Suppressor macrophage treated with lipopolysaccharide for 1 hour (primary cell): ENCODE data around the gene KNDC1.
"Not testable (repeated sequence)": the region's sequence is repeated elsewhere in the genome, so short reads cannot be mapped to it uniquely, and the experiment has no call there.

Source experiments
- DNase-seq, 3 donors: peaks; one replicate each; pipeline ENCODE4 v3.0.0-alpha.2; 2020 to 2022

The KNDC1 gene

GRCh38 chr10:133141144-133141957 is 18.7 kb upstream of the KNDC1 start:
- DNase-seq = no peak

- DNase-seq = no peak
These were observed 18.1 kb upstream of the KNDC1 start for GRCh38 chr10:133141958-133142340.

DNA sequence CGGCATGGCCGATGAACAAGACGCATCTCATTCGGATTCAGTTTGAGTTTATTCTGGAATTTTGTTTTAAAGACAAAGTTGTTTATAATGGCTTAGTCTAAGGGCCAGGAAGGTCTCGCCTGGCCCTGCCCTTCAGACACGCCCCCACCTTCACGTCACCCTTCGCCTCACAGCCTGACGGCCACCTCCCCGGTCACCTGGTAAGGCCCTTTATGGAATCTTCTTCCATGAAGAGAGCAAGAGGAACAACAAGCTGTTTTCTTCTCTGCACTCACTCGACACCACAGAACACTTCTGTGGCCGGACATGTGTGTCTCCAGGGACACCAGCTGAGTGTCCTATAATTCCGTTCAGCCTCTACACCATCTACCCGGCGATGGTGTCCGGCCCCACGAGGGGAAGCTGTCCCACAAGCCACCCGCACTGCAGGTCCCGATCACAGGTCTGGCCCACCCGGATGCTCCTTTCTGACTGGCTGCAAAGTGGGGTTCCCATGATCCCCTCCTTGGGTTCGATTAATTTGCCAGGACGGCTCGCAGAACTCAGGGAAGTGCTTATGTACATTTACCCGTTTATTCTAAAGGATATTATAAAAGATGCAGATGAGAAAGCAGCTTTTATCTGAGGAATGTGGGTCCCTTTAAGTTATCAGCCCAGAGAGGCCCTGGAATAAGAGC is 17.4 kb upstream of the KNDC1 start:
- DNase-seq = no peak

- DNase-seq = no peak
These were observed 16.9 kb upstream of the KNDC1 start for GRCh38 chr10:133143200-133143533.

DNA sequence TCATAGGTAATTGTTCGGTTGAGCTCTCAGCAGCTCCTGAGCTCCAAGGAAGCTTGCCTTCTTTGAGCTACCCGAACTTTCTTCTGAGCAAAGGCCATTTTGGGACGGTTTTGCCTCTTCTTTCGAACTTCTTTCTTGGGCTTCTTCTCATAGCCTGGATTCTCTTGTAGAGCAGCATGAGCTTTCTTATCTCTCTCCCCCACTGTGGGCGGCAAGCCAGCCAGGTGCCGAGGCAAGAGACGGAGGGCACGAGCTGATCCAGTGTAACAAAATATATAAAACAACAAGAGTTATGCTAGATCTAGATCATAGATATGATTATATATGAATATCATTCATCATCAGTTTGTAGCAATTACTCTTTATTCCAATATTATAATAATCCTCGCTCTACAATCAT is 16.5 kb upstream of the KNDC1 start:
- DNase-seq = no peak

GRCh38 chr10:133144771-133145170 is 15.2 kb upstream of the KNDC1 start:
- DNase-seq = no peak

GRCh38 chr10:133150226-133150625 is 9.8 kb upstream of the KNDC1 start:
- no peak for DNase-seq

- DNase-seq = no peak
These were observed 9.4 kb upstream of the KNDC1 start for GRCh38 chr10:133150656-133151055.

GRCh38 chr10:133151071-133151470 is 8.9 kb upstream of the KNDC1 start:
- DNase-seq = not testable (repeated sequence)

GRCh38 chr10:133151543-133151972 is 8.5 kb upstream of the KNDC1 start:
- DNase-seq = no peak

DNA sequence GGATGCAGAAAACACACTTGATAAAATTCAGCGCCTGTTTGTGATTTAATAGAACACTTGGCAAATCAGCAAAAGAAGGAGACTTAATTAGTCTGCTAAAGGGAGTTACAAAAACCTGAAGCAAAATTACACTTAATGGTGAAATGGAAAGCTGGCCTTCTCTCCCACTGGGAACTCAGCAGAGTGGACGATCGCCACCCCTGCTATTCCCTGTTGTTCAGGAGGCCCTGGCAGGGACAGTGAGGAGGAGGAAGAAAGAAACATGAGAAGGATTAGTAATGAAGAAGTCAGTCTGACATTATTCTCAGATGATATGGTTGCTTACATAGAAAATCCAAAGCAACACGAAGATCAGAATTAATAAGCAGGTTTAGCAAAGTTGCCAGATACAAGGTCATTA is 5.6 kb upstream of the KNDC1 start:
- DNase-seq = no peak

GRCh38 chr10:133154996-133155778 is 4.8 kb upstream of the KNDC1 start:
- DNase-seq = no peak

- no peak for DNase-seq
These were observed 3.1 kb upstream of the KNDC1 start for GRCh38 chr10:133156674-133157579.

DNA sequence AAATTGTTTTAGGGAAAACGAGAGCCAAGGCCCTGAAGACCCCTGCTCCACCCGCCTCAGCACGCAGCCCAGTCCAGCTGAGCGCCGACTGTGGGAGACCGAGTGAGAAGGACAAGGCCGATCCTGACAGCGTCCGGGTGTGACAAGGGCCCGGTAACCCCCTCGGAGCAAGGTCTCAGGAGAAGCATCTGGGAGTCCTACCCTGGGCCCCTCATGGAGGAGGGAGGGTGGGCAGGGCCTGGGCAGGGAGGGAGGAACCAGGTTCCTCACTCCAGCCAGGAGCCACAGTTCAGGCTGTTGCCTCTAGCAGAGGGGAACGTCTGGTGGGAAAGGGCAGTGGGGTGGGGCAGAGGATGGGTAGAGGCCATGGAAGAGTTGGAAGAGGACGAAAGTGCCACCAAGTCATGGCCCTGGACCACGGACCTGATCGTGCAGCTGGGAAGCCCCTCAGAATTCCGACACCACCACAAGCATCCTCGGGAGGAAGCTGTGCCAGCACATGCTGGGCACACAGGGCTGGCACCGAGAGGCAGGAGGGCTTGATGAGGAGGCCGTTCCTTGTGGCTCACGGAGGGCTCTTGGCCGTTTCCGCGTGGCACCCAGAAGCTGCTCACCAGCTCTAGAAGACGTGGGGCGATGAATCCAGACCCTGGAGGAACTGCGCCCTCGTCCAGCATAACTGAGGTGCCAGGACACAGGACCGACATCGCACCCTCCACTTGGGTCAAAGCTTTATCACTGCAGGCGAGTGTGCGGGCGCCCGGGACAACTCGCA is 2.2 kb upstream of the KNDC1 start:
- no peak for DNase-seq

GRCh38 chr10:133158437-133158755 is 1.6 kb upstream of the KNDC1 start:
- no peak for DNase-seq

DNA sequence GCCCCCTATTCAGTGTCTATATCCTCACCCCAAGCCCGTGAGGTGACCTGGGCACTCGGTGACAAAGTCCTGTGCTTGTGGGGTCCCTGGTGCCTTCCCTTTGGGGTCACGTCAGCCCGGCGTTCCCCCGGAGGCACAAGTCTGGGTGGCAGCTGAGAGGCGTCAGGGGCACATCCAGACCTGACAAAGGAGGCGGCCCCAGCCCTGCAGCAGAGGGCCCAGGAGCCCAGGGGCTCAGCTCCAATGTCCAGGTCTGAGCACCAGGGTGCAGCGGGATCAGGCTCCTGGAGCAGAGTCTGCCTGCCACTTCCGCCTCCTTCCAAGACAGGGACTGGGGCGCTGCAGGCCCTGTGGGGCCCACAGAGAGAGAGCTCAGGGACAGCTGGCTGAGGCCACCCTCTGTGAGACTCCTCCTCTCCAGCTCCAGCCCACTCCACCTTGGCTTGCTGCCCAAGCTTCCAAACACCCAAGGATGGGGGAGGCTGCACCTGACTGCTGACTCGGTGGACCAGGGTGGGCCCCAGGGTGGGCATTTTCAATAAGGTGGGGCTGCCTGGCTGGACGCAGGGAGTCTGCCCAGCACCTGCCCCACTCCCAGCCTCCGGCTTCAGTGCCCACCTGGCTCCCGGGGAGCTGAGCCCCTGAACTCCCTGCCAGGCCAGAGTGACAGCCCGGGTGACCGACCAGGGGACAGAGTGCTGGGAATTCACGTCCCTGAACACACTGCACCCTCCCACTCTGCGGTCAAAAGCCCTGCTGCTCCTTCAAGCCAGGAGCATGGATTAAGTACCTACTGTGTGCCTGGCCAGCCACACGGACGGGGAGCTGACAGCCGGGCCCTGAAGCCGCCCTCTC is 1.0 kb upstream of the KNDC1 start:
- DNase-seq = no peak

DNA sequence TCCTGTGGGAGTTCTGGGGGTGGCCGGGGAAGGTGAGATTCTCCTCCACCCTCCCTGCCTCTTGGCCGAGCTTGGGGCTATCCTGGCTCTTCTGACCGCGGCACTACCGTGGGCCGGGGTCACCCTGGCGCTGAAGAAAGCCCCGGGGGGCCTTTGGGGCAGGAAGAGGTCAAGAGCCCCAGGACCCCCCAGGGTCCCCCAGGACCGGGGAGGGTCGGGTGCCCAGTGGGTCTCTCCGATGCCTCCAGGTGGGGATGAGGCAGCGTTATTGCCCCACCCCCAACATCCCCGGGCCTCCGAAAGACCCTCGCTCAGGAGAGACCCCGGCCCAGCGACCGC is 439 bp upstream of the KNDC1 start:
- no peak for DNase-seq

DNA sequence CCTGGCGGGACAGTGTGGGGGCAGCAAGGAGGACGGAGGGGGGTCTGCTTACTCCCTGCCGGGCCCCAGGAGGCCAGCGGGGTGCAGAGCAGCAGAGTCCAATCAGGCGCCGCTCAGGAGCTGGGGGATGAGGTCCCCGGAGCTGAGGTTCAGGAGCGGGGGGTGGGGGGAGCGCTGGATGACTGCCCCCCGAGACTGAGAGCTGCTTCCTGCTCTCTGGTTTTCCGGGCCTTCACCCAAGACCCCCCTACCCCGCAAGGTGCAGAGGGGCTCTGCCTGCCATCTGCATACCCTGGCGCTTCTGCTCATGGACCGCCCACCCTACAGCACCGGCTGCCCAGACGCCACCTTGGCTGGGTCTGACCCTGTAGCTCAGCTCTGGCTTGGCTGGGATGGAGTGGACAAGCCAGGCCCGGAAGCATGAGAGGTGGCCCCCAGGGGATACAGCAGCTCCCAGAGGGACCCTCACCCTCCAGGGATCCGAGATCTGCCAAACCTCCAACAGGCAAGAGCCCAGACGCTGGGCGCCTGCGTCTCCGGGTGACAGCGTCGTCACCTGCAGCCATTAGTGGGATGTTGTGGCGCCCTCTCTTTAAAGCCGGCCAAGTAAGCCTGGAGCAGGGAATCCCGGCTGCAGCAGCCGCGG is 930 bp downstream of the KNDC1 start:
- no peak for DNase-seq

DNA sequence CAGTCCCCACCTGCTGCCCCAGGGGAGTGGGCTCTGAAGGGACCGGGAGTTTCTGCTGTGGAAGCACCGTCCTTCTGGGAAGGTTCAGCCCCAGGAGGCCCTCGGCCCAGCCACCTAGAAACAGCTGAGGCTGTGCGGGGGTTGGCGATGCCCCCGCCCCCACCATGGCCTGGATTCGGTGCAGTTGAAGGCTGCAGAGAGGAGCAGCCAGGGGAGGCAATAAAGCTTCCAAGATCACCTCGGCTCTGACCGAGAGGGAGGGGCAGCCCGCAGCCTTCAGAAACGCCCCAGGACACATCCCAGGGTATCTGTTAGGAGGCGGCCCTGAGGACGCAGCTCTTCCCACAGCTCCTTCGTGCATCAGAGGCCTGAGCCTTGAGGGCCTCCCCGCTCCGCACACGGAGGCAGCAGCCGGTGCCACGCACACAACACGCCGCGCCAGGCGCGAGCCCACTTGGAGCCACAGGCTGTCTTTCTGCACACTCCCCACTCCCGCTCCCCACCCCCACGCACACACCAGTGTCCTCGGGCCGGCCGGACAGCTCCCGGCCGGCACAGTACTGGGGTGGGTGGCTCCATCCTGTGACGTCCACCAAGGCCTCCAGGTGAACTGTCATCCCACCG is 1.6 kb downstream of the KNDC1 start:
- DNase-seq = no peak
